ENCODE data around the gene ARHGEF11. TPM values are rescaled to one million over a fixed set of nuclear protein-coding genes. Genes with fewer than 3 reads are reported as not detected.
A peak's percentile ranks its signal among the peaks of the same experiment; 100 is the strongest.

Gene ARHGEF11
- total RNA-seq, 1 experiment from 2014 or later: 44.7 TPM

GRCh38 chr1:156903328-156904091 lies 142.0 kb downstream of the ARHGEF11 start:
- no peak overlapping the region for H3K4me3 ChIP-seq (ENCODE audit: insufficient read depth, low read depth, low read length)

GRCh38 chr1:156901966-156902915 lies 143.3 kb downstream of the ARHGEF11 start:
- H3K27me3 ChIP-seq (ENCODE audit: control insufficient read depth, insufficient read depth, low read length): peaks cover 4% of the 10 kb centered on the region; the same call in 1 of the 2 replicates
- H3K36me3 ChIP-seq (replicated peaks; ENCODE audit: control insufficient read depth, insufficient read depth, low read length): no peaks in the 10 kb centered on the region
- H3K4me3 ChIP-seq (ENCODE audit: insufficient read depth, low read depth, low read length): no peak overlapping the region
- no peak for DNase-seq

More at GRCh38 chr1:156903328-156904091, 142.0 kb downstream of the ARHGEF11 start:
- Histone ChIP-seq H3K27me3 (ENCODE audit: control insufficient read depth, insufficient read depth, low read length) (peaks cover 4% of the 10 kb centered on the region; the same call in 1 of the 2 replicates), H3K36me3 (replicated peaks; ENCODE audit: control insufficient read depth, insufficient read depth, low read length) (no peaks in the 10 kb centered on the region)
- DNase-seq: no peak

- Histone ChIP-seq H3K4me3 (ENCODE audit: insufficient read depth, low read depth, low read length) (no peak overlapping the region), H3K27me3 (ENCODE audit: control insufficient read depth, insufficient read depth, low read length) (peaks cover 4% of the 10 kb centered on the region; the same call in 1 of the 2 replicates), H3K36me3 (replicated peaks; ENCODE audit: control insufficient read depth, insufficient read depth, low read length) (no peaks in the 10 kb centered on the region)
- no peak for DNase-seq
Observed at GRCh38 chr1:156901590-156901900, 144.0 kb downstream of the ARHGEF11 start.

GRCh38 chr1:156900896-156901589 lies 144.5 kb downstream of the ARHGEF11 start:
- peaks cover 4% of the 10 kb centered on the region; the same call in 1 of the 2 replicates for H3K27me3 ChIP-seq (ENCODE audit: control insufficient read depth, insufficient read depth, low read length)
- no peaks in the 10 kb centered on the region for H3K36me3 ChIP-seq (replicated peaks; ENCODE audit: control insufficient read depth, insufficient read depth, low read length)
- no peak overlapping the region for H3K4me3 ChIP-seq (ENCODE audit: insufficient read depth, low read depth, low read length)
- no peak for DNase-seq

- no peak overlapping the region for H3K4me3 ChIP-seq (ENCODE audit: insufficient read depth, low read depth, low read length)
- H3K27me3 ChIP-seq (ENCODE audit: control insufficient read depth, insufficient read depth, low read length): peaks cover 4% of the 10 kb centered on the region; the same call in 1 of the 2 replicates
- H3K36me3 ChIP-seq (replicated peaks; ENCODE audit: control insufficient read depth, insufficient read depth, low read length): no peaks in the 10 kb centered on the region
- no peak for DNase-seq
Observed at GRCh38 chr1:156899956-156900718, 145.4 kb downstream of the ARHGEF11 start.

GRCh38 chr1:156898971-156899664 lies 146.4 kb downstream of the ARHGEF11 start:
- Histone ChIP-seq H3K27me3 (ENCODE audit: control insufficient read depth, insufficient read depth, low read length) (peaks cover 11% of the 10 kb centered on the region), H3K36me3 (replicated peaks; ENCODE audit: control insufficient read depth, insufficient read depth, low read length) (no peaks in the 10 kb centered on the region), H3K4me3 (ENCODE audit: insufficient read depth, low read depth, low read length) (no peak overlapping the region)
- DNase-seq: no peak

- peaks cover 18% of the 10 kb centered on the region for H3K27me3 ChIP-seq (ENCODE audit: control insufficient read depth, insufficient read depth, low read length)
- no peak overlapping the region for H3K4me3 ChIP-seq (ENCODE audit: insufficient read depth, low read depth, low read length)
- no peaks in the 10 kb centered on the region for H3K36me3 ChIP-seq (replicated peaks; ENCODE audit: control insufficient read depth, insufficient read depth, low read length)
- DNase-seq: no peak
Observed at GRCh38 chr1:156898161-156898566, 147.4 kb downstream of the ARHGEF11 start.

GRCh38 chr1:156897078-156897825 lies 148.3 kb downstream of the ARHGEF11 start:
- Histone ChIP-seq H3K36me3 (replicated peaks; ENCODE audit: control insufficient read depth, insufficient read depth, low read length) (no peaks in the 10 kb centered on the region), H3K4me3 (ENCODE audit: insufficient read depth, low read depth, low read length) (no peak overlapping the region), H3K27me3 (ENCODE audit: control insufficient read depth, insufficient read depth, low read length) (peaks cover 25% of the 10 kb centered on the region)
- no peak for DNase-seq

- DNase-seq: peak; percentile 72
- H3K4me3 ChIP-seq (ENCODE audit: insufficient read depth, low read depth, low read length): no peak overlapping the region
- H3K27me3 ChIP-seq (ENCODE audit: control insufficient read depth, insufficient read depth, low read length): peaks cover 30% of the 10 kb centered on the region
- no peaks in the 10 kb centered on the region for H3K36me3 ChIP-seq (replicated peaks; ENCODE audit: control insufficient read depth, insufficient read depth, low read length)
Observed at GRCh38 chr1:156896490-156897033, 149.0 kb downstream of the ARHGEF11 start.

GRCh38 chr1:156895927-156896326 lies 149.6 kb downstream of the ARHGEF11 start:
- Histone ChIP-seq H3K27me3 (ENCODE audit: control insufficient read depth, insufficient read depth, low read length) (peaks cover 36% of the 10 kb centered on the region), H3K36me3 (replicated peaks; ENCODE audit: control insufficient read depth, insufficient read depth, low read length) (no peaks in the 10 kb centered on the region), H3K4me3 (ENCODE audit: insufficient read depth, low read depth, low read length) (no peak overlapping the region)

GRCh38 chr1:156895455-156895812 lies 150.1 kb downstream of the ARHGEF11 start:
- peaks cover 36% of the 10 kb centered on the region for H3K27me3 ChIP-seq (ENCODE audit: control insufficient read depth, insufficient read depth, low read length)
- DNase-seq: no peak
- no peak overlapping the region for H3K4me3 ChIP-seq (ENCODE audit: insufficient read depth, low read depth, low read length)
- H3K36me3 ChIP-seq (replicated peaks; ENCODE audit: control insufficient read depth, insufficient read depth, low read length): no peaks in the 10 kb centered on the region

More at GRCh38 chr1:156895927-156896326, 149.6 kb downstream of the ARHGEF11 start:
- DNase-seq: no peak

- no peaks in the 10 kb centered on the region for H3K36me3 ChIP-seq (replicated peaks; ENCODE audit: control insufficient read depth, insufficient read depth, low read length)
- DNase-seq: no peak
- H3K4me3 ChIP-seq (ENCODE audit: insufficient read depth, low read depth, low read length): no peak overlapping the region
- H3K27me3 ChIP-seq (ENCODE audit: control insufficient read depth, insufficient read depth, low read length): peaks cover 36% of the 10 kb centered on the region
Observed at GRCh38 chr1:156894711-156895454, 150.7 kb downstream of the ARHGEF11 start.

Measured in H7 (cell line).